CD4-positive, alpha-beta T cell treated with Interleukin-21 for 1 hour (primary cell): Measurements from ENCODE around the gene USHBP1.
"Not testable (repeated sequence)": the region's sequence is repeated elsewhere in the genome, so short reads cannot be mapped to it uniquely, and the experiment has no call there.

ENCODE experiments used
- DNase-seq: peaks from one replicate; pipeline ENCODE4 v3.0.0-alpha.2; 2020

Gene USHBP1

GRCh38 chr19:17264641-17264979 lies at the start of gene USHBP1:
Gene USHBP1, minus strand, starts transcription at chr19:17264745. Its CDS starts 446 bp downstream, at chr19:17264299.
- no peak for DNase-seq

GRCh38 chr19:17314007-17314593 lies 49.6 kb upstream of the USHBP1 start:
- DNase-seq: no peak

- DNase-seq: no peak
Measured at GRCh38 chr19:17312189-17313113, 47.9 kb upstream of the USHBP1 start.

GRCh38 chr19:17311455-17312188 lies 47.1 kb upstream of the USHBP1 start:
- DNase-seq: no peak

GRCh38 chr19:17309965-17310461 lies 45.5 kb upstream of the USHBP1 start:
- DNase-seq: no peak

- DNase-seq: peak; percentile 100
Measured at GRCh38 chr19:17309198-17309964, 44.8 kb upstream of the USHBP1 start, which contains the start of gene DDA1. Gene DDA1, plus strand, starts transcription at chr19:17309563. Its CDS starts 92 bp downstream, at chr19:17309655.

GRCh38 chr19:17307876-17308377 lies 43.4 kb upstream of the USHBP1 start:
- no peak for DNase-seq

- no peak for DNase-seq
Measured at GRCh38 chr19:17306285-17306714, 41.8 kb upstream of the USHBP1 start.

- peak; percentile 99 for DNase-seq
Measured at GRCh38 chr19:17305517-17306284, 41.2 kb upstream of the USHBP1 start, which contains the start of gene MRPL34. Gene MRPL34, plus strand, starts transcription at chr19:17305872. Its CDS starts 21 bp downstream, at chr19:17305893.

- DNase-seq: no peak
Measured at GRCh38 chr19:17305216-17305516, 40.6 kb upstream of the USHBP1 start.

GRCh38 chr19:17304386-17305215 lies 40.1 kb upstream of the USHBP1 start:
- DNase-seq: no peak

- DNase-seq: no peak
Measured at GRCh38 chr19:17303940-17304267, 39.4 kb upstream of the USHBP1 start.

GRCh38 chr19:17303167-17303939 lies 38.8 kb upstream of the USHBP1 start, which contains the start of gene ABHD8:
Gene ABHD8, minus strand, starts transcription at chr19:17303425. Its CDS starts 1,809 bp downstream, at chr19:17301616.
- DNase-seq: peak; percentile 95

- peak; percentile 29 for DNase-seq
Measured at GRCh38 chr19:17302391-17303166, 38.0 kb upstream of the USHBP1 start.

- DNase-seq: no peak
Measured at GRCh38 chr19:17300992-17301619, 36.6 kb upstream of the USHBP1 start.

- DNase-seq: no peak
Measured at GRCh38 chr19:17296976-17297375, 32.4 kb upstream of the USHBP1 start.

- DNase-seq: no peak
Measured at GRCh38 chr19:17296273-17296672, 31.7 kb upstream of the USHBP1 start.

GRCh38 chr19:17295551-17295950 lies 31.0 kb upstream of the USHBP1 start:
- not testable (repeated sequence) for DNase-seq
